Loucy (cell line): ENCODE data around the gene SAP25.

ENCODE experiments used
- EZH2phosphoT487 ChIP-seq: fragments of 200-600 bp; IDR thresholded peaks from 2 replicates; pipeline ENCODE4 v1.6.1; 2018; ENCODE audit warnings: antibody characterized with exemption, mild to moderate bottlenecking, moderate library complexity, borderline replicate concordance
- TF ChIP-seq, protein P1 (sequence below): fragments of 200-600 bp; sonication (generic); conservative IDR thresholded peaks from 2 replicates; pipeline ENCODE4 v1.5.1; 2014; ENCODE audit warnings: mild to moderate bottlenecking, antibody characterized with exemption, low read length

- TF ChIP-seq, protein P1, sequence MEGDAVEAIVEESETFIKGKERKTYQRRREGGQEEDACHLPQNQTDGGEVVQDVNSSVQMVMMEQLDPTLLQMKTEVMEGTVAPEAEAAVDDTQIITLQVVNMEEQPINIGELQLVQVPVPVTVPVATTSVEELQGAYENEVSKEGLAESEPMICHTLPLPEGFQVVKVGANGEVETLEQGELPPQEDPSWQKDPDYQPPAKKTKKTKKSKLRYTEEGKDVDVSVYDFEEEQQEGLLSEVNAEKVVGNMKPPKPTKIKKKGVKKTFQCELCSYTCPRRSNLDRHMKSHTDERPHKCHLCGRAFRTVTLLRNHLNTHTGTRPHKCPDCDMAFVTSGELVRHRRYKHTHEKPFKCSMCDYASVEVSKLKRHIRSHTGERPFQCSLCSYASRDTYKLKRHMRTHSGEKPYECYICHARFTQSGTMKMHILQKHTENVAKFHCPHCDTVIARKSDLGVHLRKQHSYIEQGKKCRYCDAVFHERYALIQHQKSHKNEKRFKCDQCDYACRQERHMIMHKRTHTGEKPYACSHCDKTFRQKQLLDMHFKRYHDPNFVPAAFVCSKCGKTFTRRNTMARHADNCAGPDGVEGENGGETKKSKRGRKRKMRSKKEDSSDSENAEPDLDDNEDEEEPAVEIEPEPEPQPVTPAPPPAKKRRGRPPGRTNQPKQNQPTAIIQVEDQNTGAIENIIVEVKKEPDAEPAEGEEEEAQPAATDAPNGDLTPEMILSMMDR: no peak
- TF ChIP-seq EZH2phosphoT487: no peak
Measured at GRCh38 chr7:100621554-100621953, 47.9 kb upstream of the SAP25 start.
